HG02798 (cell line): ENCODE measurements around the gene HEPACAM.

Experiments used
- ATAC-seq: cut with Tn5 transposase; IDR thresholded peaks from one replicate; pipeline ENCODE4 v1.9.1; 2021; ENCODE audit warnings: mild to moderate bottlenecking; ENCODE audit not compliant: unreplicated experiment, poor library complexity

The HEPACAM gene

DNA sequence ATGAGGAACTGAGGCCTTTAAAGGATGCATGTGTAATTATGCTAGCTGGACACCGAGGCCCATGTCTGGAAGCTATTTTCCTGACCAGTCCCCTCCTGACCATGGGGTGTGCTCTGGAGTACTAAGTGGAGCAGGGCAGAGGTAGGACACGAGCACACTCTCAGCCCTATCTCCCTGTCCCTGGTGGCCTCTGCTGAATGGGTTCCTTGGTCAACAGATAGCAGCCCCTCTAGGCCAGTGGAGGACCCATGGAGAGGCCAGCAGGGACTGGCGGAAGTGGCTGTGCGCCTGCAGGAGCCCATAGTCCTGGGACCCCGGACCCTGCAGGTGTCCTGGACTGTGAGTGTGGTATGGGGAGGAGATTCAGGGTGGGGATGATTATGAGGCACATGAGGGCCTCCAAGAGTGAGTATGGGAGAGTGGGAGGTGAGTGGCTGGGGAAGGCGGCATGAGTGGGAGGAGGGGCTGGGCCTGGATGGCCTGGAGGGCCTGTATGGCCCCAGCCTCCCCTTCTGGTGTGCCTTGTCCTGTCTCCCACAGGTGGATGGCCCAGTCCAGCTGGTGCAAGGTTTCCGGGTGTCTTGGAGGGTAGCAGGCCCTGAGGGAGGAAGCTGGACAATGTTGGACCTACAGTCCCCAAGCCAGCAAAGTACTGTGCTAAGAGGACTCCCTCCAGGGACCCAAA, 61.1 kb downstream of the HEPACAM start:
- ATAC-seq: no peak

DNA sequence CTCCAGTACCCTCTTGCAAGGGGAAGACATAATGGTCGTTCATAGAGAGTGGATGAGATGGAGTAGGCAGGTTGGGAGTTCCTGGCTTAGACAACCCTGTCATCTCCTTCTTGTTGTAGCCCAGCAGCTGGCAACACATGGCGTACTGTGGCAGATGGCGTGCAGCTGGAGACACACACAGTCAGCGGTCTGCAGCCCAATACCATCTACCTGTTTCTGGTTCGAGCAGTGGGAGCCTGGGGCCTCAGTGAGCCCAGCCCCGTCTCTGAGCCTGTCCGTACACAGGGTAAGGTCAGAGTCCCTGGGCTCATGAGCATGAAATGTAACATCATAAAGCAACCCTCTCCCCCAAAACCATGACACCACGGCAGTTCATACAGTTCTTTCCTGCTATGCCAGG, 61.9 kb downstream of the HEPACAM start:
- no peak for ATAC-seq

DNA sequence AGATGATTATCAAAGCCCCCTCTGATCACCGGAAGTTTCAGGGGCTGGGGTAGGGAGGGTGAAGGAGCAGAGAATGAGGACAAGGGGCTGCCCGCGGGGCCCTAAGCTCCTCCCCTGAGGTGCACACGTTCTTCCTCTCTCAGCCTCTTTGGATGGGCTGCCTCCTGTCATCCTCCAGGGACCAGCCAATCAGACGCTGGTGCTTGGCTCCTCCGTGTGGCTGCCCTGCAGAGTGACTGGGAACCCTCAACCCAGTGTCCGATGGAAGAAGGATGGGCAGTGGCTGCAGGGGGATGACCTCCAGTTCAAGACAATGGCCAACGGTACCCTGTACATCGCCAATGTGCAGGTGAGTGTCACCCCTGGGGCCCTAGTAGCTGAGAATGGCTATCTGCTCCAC, 63.1 kb downstream of the HEPACAM start:
- no peak for ATAC-seq

DNA sequence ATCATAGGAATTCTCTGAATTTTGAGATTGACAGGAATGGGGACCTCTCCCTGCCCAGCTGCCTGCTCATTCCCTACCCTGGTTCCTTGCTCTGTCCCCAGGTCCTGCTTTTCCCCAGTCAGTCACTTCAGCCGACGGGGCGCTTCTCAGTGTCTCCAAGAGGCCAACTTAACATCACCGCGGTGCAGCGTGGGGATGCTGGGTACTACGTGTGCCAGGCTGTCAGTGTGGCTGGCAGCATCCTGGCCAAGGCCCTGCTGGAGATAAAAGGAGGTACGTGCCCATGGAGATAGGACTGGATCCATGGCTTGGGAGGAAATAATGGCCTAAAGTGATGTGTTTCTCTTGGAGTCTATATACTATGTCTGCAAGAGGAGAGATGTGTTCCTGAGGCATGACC, 63.6 kb downstream of the HEPACAM start:
- no peak for ATAC-seq

DNA sequence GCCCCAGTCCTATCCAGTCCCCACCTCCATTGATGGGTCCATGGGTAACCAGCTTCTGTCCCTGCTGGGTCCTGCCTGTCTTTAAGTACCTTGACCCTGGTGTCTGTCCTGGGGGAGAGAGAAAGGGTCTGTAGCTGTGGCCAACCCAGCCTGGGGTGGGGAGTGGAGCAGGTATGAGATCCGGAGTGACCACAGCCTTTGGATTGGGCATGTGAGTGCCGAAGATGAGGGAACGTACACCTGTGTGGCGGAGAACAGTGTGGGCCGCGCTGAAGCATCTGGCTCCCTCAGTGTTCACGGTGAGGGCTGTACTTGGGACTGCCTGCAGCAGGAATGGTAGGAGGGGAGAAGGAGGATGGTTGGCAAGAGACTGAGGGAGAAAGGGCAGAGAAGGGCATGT, 65.4 kb downstream of the HEPACAM start:
- no peak for ATAC-seq

DNA sequence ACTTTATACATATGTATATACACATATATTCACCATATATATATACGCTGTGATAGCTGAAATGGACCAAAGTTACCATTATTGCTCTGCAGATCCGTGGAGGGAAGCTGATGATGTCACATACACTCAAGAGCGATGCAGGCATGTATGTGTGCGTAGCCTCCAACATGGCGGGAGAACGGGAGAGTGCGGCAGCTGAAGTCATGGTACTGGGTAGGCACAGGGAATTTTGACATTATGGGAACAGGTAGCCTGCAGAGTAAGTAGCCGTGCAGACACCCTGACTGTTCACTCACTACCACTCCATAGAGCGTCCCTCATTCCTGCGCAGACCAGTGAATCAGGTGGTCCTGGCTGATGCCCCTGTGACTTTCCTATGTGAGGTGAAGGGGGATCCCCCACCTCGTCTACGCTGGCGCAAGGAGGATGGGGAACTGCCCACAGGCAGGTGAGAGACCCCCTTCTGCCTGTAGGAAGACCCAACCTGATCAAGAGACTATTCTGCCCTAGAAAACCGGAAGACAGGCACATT, 65.9 kb downstream of the HEPACAM start:
- ATAC-seq: no peak

DNA sequence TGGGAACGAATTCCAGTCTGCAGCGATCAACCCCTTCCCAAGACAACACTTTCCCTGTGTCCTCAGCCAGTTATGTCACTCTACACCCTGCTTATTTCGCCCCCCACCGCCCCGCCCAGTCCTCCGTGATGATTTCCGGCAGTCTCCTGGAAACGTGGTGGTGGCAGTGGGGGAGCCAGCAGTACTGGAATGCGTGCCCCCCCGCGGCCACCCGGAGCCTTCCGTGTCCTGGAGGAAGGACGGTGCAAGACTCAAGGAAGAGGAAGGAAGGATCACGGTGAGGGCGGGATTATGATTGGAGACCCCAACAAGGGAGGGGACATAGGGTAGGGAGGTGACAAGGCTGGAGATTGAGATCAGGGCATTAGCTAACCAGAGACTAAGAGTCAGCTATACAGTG, 66.5 kb downstream of the HEPACAM start:
- no peak for ATAC-seq
